ENCODE results near the gene STK11IP.

The STK11IP gene

GRCh38 chr2:219563271-219563928 is 34.3 kb upstream of the STK11IP start:
- no peak for DNase-seq

GRCh38 chr2:219565130-219566080 is 32.3 kb upstream of the STK11IP start:
- no peak for DNase-seq

- no peak for DNase-seq
Observed at GRCh38 chr2:219566640-219567039, 31.0 kb upstream of the STK11IP start.

- DNase-seq = no peak
Observed at GRCh38 chr2:219567131-219567530, 30.5 kb upstream of the STK11IP start.

- no peak for DNase-seq
Observed at GRCh38 chr2:219567791-219568361, 29.8 kb upstream of the STK11IP start.

GRCh38 chr2:219569041-219569440 is 28.6 kb upstream of the STK11IP start:
- no peak for DNase-seq

GRCh38 chr2:219569635-219570034 is 28.0 kb upstream of the STK11IP start:
- DNase-seq = no peak

GRCh38 chr2:219570194-219570923 is 27.3 kb upstream of the STK11IP start:
- peak in 1 of 2 experiments; percentile 12 for DNase-seq

GRCh38 chr2:219570924-219571310 is 26.7 kb upstream of the STK11IP start:
- DNase-seq = no peak

GRCh38 chr2:219571311-219572236 is 26.1 kb upstream of the STK11IP start, which contains the start of gene OBSL1:
Gene OBSL1, minus strand, starts transcription at chr2:219571539. Its CDS starts 307 bp downstream, at chr2:219571232.
- peak; percentile 18 to 21 for DNase-seq

- no peak for DNase-seq
Observed at GRCh38 chr2:219572237-219573001, 25.2 kb upstream of the STK11IP start, which contains the start of gene INHA. Gene INHA, plus strand, starts transcription at chr2:219572310. Its CDS starts 65 bp downstream, at chr2:219572375.

GRCh38 chr2:219573166-219573565 is 24.5 kb upstream of the STK11IP start:
- no peak for DNase-seq

GRCh38 chr2:219574484-219575311 is 23.0 kb upstream of the STK11IP start:
- DNase-seq = no peak

- no peak for DNase-seq
Observed at GRCh38 chr2:219575566-219576504, 21.8 kb upstream of the STK11IP start.

- DNase-seq = no peak
Observed at GRCh38 chr2:219576505-219577388, 20.9 kb upstream of the STK11IP start.

GRCh38 chr2:219578811-219579613 is 18.6 kb upstream of the STK11IP start:
- DNase-seq = no peak

GRCh38 chr2:219581346-219581745 is 16.3 kb upstream of the STK11IP start:
- DNase-seq = no peak
